HK-2 (cell line): Measurements from ENCODE around the gene EDC4.
"Not testable (repeated sequence)": the region's sequence is repeated elsewhere in the genome, so short reads cannot be mapped to it uniquely, and the experiment has no call there.

Source experiments
- DNase-seq: peaks from one replicate; pipeline ENCODE4 v3.0.0-alpha.2; 2018; ENCODE audit not compliant: unreplicated experiment

EDC4 gene

DNA sequence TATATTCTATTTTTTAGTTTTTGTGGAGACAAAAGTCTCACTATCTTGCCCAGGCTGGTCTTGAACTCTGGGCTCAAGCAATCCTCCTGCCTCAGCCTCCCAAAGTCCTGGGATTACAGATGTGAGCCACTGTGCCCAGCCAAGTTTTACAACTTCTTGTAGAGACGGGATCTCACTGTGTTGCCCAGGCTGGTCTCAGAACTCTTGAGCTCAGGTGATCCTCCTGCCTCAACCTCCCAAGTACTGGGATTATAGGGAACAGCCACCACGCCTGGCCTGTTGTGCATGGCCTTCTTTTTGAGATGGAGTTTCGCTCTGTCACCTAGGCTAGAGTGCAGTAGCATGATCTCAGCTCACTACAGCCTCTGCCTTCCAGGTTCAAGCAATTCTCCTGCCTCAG is 19.2 kb upstream of the EDC4 start:
- DNase-seq: no peak

DNA sequence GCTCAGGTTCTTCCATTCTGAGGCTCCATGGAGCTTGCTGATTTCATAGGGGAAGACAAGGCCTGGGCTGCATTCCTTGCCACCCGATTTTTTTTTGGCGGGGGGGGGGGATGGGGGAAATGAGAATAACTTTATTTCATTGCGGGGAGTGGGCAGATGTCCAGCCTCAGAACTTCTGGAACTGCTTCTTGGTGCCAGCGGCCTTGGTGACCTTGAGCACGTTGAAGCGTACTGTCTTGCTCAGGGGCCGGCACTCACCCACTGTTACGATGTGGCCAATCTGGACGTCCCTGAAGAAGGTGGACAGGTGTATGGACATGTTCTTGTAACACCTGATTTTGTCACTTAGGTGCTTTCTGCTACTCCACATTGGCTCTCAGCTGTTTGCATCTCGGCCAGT is 17.1 kb upstream of the EDC4 start:
- DNase-seq: no peak

DNA sequence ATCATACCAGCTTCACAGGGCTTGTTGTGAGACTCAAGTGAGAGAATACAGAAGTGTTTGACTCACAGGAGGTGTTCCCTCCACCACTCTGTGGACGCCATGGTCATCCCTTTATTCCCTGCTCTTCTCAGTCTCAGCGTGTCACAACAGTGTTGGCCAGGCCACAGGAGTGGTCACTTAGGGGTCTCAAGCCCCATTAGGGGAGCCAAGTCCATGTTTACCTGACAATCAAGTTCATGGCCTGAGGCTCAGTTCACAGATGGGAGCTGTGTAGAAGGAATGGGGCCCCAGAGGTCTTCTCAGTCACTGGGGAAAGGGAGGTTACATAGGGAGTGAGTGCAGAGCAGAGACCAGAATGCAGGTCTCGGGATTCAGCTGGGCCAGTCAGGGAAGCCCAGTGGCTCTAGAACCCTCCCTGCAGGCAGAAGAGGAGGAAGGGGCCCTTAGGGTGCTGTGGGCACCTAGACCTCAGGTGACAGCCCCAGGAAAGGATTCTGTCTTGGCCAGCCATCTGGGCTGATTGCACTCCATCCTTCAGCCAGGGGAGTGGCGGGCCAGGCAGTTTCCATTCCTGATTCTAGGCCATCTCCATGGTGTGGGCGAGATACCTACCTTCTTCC is 15.8 kb upstream of the EDC4 start:
- no peak for DNase-seq

DNA sequence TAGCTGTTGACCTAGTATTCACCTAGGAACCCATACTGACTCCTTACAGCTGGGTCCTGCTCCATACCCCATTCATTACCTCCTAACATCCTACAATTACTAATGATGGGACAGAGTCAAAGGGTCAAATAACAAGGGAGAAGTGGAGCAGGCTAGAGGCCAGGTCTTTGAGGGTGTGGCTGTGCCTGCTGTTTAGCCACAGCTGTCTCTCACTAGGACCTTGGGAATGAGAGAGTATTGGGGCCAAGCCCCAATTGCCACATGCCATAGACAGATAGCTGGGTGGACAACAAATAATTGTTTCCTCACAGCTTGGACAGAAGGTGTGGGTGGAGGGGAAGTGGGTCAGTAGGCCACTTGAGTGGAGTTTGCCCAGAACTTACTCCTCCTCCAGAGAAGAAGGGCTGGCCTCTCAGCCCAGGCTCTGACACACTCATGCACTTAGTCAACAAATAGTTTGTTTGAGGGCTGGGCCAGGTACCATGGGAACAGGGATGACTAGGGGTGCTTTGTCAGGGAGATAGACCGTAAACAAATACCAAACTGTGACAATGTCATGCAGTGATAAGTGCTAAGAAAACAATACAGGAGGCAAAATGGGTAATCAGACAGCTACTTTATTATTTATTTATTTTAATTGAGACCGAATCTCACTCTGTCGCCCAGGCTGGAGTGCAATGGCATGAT is 15.2 kb upstream of the EDC4 start:
- peak; percentile 83 for DNase-seq

DNA sequence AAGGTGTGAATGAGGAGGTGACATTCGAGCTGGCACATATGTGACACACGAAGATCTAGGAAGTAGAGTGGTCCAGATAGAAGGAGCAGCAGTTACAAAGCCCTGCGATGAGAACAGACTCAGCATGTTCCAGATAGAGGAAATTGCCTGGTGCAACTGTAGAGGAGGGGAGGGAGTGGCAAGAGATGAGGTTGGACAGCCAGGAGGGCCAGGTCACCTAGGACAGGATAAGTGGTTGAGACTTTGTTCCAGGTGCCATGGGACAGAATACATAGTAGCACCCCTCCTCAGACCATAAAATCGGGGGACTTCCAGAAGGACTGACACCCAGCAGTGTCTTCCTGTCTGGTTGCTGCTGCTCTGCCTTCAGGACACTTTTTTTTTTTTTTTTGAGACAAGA is 14.4 kb upstream of the EDC4 start:
- DNase-seq: no peak

DNA sequence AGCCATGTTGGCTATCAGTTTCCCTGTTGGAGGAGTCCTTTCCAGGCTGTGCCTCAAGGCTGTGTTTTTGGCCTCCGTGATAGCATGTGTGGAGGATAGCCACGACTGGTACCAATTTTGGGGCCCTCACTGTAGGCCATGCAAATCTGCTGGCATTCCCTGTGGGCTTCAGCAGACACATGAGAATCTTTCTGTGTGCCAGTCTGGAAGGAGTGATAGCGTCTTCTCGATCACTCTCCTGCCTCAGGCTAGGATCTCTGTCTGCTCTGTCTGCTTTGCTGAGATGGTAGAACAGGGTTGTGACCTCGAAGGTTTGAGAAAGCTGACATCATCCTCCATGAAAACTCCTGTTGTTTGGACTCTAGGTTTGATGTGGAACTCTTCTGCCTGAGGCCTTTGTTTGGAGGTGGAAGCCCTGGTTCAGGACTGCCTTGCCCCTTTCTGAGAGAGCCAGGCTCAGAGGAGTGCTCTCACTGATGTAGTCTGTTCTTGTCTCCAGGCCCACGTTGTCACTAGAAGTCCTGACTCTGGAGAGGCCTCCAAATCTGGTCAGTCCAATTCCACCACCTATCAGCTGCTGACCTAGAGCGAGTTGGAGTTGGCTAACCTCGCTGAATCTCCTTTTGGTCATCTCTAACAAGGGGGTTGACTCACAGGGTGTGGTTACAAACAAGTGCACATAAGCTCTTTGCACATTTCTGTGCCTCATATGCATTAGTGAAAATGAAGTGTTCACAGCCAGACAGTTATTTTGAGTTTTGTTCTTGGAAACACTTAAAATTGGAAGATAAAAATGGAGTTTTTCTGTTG is 12.1 kb upstream of the EDC4 start:
- no peak for DNase-seq

DNA sequence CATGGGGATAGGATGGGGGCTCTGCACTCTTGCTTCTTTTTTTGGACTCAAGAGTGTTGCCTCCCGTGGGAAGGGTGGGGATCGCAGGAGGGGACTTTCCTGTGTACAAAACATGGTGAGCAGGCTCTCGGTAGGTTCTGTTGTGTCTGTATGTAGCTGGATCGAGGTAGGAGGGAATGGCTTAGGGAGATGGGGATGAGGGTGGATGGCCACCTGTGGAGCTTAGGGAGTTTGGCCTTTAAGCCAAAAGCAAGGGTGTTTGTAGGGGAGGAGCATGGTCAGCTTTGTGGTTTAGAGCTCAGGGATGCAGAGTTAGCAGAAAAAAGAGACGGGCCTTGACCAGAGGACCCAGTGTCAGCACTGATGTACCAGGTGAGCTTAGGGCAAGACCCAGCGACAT is 11.0 kb upstream of the EDC4 start:
- DNase-seq: no peak

DNA sequence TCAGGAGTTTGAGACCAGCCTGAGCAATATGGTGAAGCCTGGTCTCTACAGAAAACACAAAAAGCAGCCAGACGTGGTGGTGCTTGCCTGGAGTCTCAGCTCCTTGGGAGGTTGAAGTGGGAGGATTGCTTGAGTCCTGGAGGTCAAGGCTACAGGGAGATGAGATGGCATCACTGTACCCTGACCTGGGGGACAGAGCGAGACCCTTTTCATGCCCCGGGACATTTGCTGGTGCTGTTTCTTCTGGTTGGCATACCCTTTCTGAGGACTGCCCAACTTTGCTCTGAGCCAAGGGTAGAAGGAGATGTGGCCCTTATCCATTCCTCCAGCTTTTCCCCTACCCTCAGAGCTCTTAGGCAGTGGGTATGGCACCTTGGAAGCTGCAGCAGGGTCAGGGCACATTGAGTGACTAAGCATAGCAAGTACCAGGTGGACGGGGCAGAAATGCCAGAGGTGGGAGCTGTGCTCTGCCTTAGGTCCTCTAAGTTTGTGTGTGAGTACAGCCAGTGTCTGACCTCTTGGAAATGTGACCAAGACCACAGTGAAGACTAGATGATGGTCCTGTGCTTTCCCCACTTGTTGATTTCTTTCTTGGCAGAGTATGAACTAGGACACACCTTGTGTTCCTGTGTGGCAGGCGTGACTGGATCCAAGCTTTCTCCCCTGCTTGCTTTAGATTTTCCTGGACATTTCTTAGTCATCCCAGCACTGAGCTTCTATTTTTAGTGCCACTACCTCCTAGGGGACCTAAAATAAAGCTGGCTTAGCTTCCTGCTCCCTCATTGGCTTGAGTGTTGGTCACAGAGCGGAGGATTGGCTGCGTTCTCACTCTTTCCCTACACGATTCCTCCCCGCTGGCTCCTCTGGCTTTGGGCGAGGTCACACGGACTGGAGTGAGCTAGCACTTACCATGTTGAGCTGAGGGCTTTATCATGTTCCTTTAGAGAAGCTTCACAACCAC is 9.9 kb upstream of the EDC4 start:
- DNase-seq: no peak

DNA sequence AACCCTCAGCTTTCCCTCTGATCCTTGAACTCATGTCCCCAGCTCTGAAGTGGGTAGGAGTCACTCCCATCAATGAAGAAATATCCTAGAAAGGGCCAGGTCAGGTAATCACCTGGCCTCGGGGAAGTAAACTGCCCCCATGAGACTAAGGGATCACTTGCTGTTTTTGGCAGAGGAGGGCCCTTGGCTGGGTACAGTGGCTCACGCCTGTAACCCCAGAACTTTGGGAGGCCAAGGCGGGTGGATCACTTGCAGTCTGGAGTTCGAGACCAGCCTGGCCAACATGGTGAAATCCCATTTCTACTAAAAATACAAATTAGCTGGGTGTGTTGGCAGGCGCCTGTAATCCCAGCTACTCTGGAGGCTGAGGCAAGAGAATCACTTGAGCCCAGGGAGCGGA is 8.8 kb upstream of the EDC4 start:
- DNase-seq: not testable (repeated sequence)

DNA sequence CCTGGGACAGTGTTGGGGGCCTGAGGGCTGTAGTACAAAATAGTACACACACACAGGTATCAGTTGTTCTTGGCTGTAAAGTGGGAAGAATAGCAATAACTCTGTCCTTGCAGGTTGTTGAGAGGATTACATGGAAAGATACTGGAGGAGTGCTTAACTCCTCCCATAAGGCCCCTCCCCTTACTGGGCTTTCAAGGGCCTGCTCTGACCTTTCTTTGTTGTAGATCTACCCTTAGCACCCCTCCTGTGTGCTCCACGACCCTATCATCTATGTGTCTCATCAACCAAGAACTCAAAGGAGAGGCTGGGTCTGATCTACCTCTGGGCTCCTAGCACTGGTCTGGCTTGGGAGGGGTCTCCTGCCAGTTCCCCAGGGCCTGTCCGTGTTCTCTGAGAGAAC is 8.3 kb upstream of the EDC4 start:
- no peak for DNase-seq

DNA sequence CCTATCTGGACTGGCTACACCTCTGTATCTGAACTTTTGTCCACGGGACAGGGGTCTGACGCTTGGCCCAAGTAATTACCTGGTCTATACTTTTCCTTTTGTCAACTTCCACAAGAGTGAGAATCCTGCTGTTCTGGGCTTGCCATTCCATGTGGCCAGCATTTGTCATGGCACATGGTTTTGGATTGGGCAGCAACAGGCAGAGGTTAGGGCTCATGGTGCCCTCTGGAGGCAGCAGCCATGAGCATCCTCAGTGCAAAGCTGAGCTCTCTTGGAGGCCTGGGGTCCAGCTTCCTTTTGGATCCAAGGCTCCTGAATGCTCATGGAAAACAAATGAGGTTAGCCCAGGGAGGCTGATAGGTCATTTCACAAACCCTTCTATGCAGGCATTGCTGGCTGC is 7.5 kb upstream of the EDC4 start:
- DNase-seq: no peak

DNA sequence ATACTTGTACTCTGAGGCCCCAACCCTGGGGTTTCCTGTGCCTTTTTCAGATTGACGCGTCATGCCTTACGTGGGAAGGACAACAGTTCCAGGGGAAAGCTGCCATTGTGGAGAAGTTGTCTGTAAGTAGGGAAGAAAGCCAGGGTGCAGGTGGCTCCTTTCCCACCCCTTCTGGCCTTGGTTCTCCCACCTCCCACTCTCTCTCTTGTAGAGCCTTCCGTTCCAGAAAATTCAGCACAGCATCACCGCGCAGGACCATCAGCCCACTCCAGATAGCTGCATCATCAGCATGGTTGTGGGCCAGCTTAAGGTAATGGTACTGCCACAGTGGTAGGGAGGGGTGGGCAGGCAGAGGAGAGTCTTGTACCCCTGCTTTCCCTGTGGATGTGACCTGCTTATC is 4.6 kb upstream of the EDC4 start:
- DNase-seq: no peak

DNA sequence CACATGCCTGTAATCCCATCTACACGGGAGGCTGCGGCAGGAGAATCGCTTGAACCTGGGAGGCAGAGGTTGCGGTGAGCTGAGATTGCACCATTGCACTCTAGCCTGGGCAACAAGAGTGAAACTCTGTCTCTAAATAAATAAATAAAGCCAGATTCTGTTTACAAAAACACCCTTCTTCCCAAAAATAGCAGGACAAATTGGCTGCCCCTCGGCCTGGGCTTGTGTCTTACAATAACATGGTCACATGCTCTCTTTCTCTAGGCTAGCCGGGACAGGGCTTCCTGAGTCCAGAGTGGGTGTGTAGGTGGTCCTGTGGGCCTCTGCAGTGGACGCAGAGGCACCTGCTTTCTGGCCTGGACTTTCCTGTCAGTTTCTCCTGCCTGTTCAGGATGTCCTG is 3.2 kb upstream of the EDC4 start:
- no peak for DNase-seq

DNA sequence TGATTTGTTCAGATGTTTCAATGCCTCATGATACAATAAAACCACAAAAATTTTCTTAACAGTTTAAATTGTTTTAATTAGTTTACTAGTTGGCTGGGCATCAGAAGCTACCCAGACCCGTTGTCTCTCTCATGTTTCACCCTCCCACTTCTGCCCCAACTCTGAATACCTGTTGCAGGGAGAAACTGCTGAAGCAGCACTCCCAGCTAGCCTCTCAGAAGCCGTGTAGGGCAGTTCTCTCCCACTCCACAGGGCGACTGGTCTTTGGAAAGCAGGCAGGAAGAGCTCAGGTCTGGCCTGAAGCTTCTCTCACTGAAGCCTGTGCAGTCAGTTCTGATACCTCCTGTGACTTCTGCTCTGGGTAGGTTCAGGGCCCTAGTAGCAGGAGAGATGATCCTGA is 1.6 kb upstream of the EDC4 start:
- no peak for DNase-seq

DNA sequence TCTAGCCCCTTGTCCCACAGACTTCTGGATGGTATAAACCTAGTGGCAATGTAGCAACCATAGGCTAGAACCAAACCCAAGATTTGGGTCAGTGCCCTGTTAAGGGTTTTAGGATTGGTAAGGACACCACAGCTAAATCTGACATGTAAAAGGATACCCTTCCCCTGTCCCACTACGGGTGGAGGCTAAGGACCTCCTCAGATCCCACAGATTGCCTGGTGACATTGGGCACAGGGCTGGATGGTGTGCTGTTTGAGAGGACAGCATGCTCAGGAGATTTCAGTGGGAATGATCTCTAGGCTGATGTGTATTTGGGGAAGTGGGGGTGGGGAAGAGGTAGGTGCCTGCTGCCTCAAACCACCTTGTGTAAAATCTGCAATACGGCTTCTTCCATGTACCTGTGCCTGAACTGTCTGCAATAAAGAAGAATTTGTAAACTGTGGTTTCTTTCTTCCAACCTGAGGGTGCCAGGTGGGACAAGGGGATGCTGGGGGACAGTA is 671 bp upstream of the EDC4 start:
- DNase-seq: no peak

DNA sequence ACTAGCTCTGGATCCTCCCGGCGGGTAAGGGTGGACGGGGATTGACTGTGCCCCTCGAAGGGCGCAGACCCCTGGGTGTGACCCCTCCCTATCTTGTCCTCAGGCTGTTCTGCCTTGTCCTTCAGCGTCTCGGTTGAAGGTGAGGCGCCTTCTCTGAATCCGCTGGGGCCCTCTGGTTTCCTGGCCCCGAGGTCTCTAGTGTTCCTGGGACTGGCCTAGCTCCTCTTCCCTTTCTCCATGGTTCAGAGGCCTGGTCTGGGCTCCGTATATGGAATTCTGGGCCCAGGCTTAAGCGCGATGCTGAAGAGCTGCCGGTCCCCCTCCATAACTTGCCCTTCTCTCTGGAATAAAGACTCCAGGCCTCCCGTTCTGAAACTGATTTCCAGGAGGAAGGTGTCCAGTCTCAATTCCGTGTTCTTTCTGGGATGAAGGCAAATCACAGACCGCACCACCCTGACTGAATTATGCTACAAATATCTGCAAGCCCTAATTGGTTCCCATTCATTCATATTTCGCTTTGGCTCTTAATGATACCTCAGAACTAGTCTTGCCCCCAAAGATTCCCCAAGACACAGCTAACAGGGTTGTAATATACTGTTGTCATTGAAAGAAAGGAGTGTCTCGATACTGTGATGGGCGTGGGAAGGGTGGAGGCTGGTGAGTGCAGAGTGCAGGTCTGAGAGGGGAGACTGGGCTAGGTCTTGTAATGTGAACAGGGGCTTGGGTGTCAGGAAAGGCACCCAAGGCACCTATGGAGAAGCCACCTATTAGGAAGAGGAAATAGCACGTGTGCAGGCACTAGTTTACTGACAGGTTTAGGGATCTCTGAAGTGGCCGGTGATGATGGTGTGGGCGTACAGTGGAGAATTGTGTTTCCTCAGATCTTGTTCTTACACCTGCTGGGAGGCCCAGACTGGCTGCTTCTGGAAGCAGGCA is 851 bp downstream of the EDC4 start:
- DNase-seq: no peak

DNA sequence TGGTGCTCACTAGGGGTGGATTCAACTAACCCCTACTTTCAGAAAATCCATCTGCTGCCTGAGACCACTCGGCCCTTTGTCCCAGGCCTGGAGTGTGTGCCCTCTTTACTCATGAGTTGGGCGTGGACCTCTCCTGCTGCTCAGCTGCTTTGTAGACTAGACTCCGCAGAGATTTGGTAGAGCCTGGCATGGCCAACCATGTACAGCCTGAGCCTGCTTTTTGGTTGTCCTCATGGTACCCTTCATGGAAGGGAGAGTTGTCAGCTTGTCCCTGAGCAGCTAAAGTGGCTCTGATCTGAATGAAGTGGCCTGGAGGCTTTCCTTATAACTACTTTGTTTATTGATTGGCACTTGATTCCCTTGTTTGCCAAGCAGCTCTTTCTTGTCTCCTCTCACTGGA is 1.5 kb downstream of the EDC4 start:
- no peak for DNase-seq

DNA sequence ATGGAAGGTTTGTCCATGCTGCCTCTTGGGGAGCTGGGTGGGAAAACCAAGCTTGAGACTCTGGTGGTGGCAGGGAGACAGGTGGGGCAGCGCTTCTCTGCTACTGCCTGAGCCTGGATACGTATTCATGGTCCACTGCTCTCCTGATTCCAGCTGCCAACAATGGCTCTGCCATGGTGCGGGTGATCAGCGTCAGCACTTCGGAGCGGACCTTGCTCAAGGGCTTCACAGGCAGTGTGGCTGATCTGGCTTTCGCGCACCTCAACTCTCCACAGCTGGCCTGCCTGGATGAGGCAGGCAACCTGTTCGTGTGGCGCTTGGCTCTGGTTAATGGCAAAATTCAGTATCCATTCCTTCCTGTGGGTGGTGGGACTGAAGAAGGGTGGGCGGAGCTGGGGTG is 4.2 kb downstream of the EDC4 start:
- no peak for DNase-seq

DNA sequence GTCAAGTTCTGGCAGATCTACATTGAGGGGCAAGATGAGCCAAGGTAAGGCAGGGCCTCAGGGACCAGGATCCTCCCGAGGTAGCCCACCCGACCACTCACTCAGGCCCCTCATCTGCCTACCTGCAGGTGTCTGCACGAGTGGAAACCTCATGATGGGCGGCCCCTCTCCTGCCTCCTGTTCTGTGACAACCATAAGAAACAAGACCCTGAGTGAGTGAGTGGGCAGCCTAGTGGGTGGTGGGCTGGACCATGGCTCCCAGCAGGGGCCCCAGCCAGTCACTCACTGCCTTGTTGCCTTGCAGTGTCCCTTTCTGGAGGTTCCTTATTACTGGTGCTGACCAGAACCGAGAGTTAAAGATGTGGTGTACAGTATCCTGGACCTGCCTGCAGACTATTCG is 5.4 kb downstream of the EDC4 start:
- DNase-seq: no peak

DNA sequence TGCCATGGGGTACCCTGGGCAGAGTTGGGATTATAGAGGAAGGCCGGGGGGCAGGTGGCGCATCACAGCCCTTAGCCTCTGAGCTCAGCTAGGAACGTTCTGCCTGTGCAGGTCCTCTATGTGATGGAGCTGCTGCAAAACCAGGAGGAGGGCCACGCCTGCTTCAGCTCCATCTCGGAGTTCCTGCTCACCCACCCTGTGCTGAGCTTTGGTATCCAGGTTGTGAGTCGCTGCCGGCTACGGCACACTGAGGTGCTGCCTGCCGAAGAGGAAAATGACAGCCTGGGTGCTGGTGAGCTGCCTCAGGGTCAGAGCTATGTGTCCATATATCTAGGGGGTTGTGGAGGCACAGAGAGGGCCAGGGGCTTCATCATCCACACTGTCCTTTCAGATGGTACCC is 6.0 kb downstream of the EDC4 start:
- no peak for DNase-seq

DNA sequence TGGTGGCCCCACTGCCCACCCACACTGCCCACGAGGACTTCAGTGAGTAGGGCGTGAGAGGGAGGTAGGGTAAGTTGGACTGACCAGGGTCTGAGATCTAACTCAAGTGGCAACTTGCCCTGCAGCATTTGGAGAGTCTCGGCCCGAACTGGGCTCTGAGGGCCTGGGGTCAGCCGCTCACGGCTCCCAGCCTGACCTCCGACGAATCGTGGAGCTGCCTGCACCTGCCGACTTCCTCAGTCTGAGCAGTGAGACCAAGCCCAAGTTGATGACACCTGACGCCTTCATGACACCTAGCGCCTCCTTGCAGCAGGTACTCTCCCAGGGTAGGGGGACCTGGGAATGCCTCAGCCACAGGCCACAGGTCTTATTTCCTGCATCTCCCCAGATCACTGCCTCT is 6.6 kb downstream of the EDC4 start:
- DNase-seq: no peak
